Measurements from ENCODE around the gene TEX13B.
"Not testable (repeated sequence)": the region's sequence is repeated elsewhere in the genome, so short reads cannot be mapped to it uniquely, and the experiment has no call there.

Gene TEX13B

GRCh38 chrX:107982356-107982755 lies at the start of gene TEX13B:
Gene TEX13B, minus strand, starts transcription at chrX:107982370. Its CDS starts 243 bp downstream, at chrX:107982127.
- no peak for DNase-seq

GRCh38 chrX:108029928-108030711 lies 48.0 kb upstream of the TEX13B start:
- DNase-seq, result no peak

- DNase-seq, result no peak
Measured at GRCh38 chrX:108028854-108029253, 46.7 kb upstream of the TEX13B start.

- no peak for DNase-seq
Measured at GRCh38 chrX:108025954-108026600, 43.9 kb upstream of the TEX13B start.

GRCh38 chrX:108025376-108025775 lies 43.2 kb upstream of the TEX13B start:
- DNase-seq, result no peak

- DNase-seq, result no peak
Measured at GRCh38 chrX:108022491-108023089, 40.4 kb upstream of the TEX13B start.

GRCh38 chrX:108020631-108021030 lies 38.5 kb upstream of the TEX13B start:
- DNase-seq, result no peak

- DNase-seq, result no peak
Measured at GRCh38 chrX:108019382-108019875, 37.3 kb upstream of the TEX13B start.

GRCh38 chrX:108018656-108019381 lies 36.6 kb upstream of the TEX13B start:
- no peak for DNase-seq

- DNase-seq, result no peak
Measured at GRCh38 chrX:108001218-108001814, 19.1 kb upstream of the TEX13B start.

GRCh38 chrX:108000751-108001150 lies 18.6 kb upstream of the TEX13B start:
- no peak for DNase-seq

GRCh38 chrX:107996124-107996523 lies 14.0 kb upstream of the TEX13B start:
- DNase-seq, result no peak

- DNase-seq, result no peak
Measured at GRCh38 chrX:107985033-107985432, 2.9 kb upstream of the TEX13B start.

GRCh38 chrX:107979534-107979933 lies 2.6 kb downstream of the TEX13B start:
- no peak for DNase-seq

- DNase-seq, result no peak
Measured at GRCh38 chrX:107978707-107979307, 3.4 kb downstream of the TEX13B start.

GRCh38 chrX:107978071-107978470 lies 4.1 kb downstream of the TEX13B start:
- no peak for DNase-seq

- DNase-seq, result no peak
Measured at GRCh38 chrX:107971636-107972035, 10.5 kb downstream of the TEX13B start.

GRCh38 chrX:107970073-107970472 lies 12.1 kb downstream of the TEX13B start:
- DNase-seq, result no peak

GRCh38 chrX:107968623-107969022 lies 13.5 kb downstream of the TEX13B start:
- no peak for DNase-seq

- DNase-seq, result not testable (repeated sequence)
Measured at GRCh38 chrX:107955337-107955736, 26.8 kb downstream of the TEX13B start.

GRCh38 chrX:107940095-107940494 lies 42.1 kb downstream of the TEX13B start:
- no peak for DNase-seq

GRCh38 chrX:107936434-107936730 lies 45.8 kb downstream of the TEX13B start:
- DNase-seq, result no peak
